GM13977 (cell line): ENCODE results near the gene KDM2B.

Experiments
- DNase-seq: peaks from one replicate; pipeline ENCODE4 v3.0.0; 2012; ENCODE audit warnings: low spot score
- CTCF ChIP-seq: IDR thresholded peaks from 2 replicates; pipeline ENCODE4 v1.5.1; 2012; ENCODE audit warnings: mild to moderate bottlenecking, control low read depth; ENCODE audit not compliant: insufficient read depth; ENCODE audit errors: extremely low read depth, missing control alignments
- in situ Hi-C: fragments of 300-500 bp; cut with MboI; formaldehyde crosslinking; loops from one replicate; pipeline ENCODE4 v1.12.0; 2022; ENCODE audit warnings: low sequenced_read_pairs, low pct_unique_long_range_greater_than_20kb, mixed read lengths, inconsistent platforms; ENCODE audit not compliant: unreplicated experiment

KDM2B gene

GRCh38 chr12:121509339-121509738 lies 71.5 kb downstream of the KDM2B start:
- no peak for TF ChIP-seq CTCF
- in situ Hi-C loops = no loop called here
- no peak for DNase-seq

- TF ChIP-seq CTCF = no peak
- in situ Hi-C loops = no loop called here
- no peak for DNase-seq
Observed at GRCh38 chr12:121508533-121508932, 72.3 kb downstream of the KDM2B start.

- in situ Hi-C loops = no loop called here
- DNase-seq = no peak
Observed at GRCh38 chr12:121507984-121508383, 72.8 kb downstream of the KDM2B start.

GRCh38 chr12:121507245-121507644 lies 73.6 kb downstream of the KDM2B start:
- in situ Hi-C loops = no loop called here
- no peak for DNase-seq
- no peak for TF ChIP-seq CTCF

More at GRCh38 chr12:121507984-121508383, 72.8 kb downstream of the KDM2B start:
- no peak for TF ChIP-seq CTCF

GRCh38 chr12:121505513-121505912 lies 75.3 kb downstream of the KDM2B start:
- TF ChIP-seq CTCF = no peak
- in situ Hi-C loops = no loop called here
- DNase-seq = no peak

- DNase-seq = no peak
- in situ Hi-C loops = no loop called here
- TF ChIP-seq CTCF = no peak
Observed at GRCh38 chr12:121504505-121504904, 76.3 kb downstream of the KDM2B start.

GRCh38 chr12:121503395-121503794 lies 77.4 kb downstream of the KDM2B start:
- in situ Hi-C loops = no loop called here
- no peak for TF ChIP-seq CTCF
- no peak for DNase-seq
